AG09319 (cell line): ENCODE data around the gene SPON1.

Source experiments
- DNase-seq: peaks from one replicate; pipeline ENCODE4 v3.0.0-alpha.2; 2010; ENCODE audit warnings: low read depth; ENCODE audit errors: extremely low read depth
- TF ChIP-seq, protein P1 (sequence below): IDR thresholded peaks from 2 replicates; pipeline ENCODE4 v1.5.1; 2011; ENCODE audit warnings: low read depth, mild to moderate bottlenecking, inconsistent platforms, low read length, moderate library complexity

SPON1 gene

DNA sequence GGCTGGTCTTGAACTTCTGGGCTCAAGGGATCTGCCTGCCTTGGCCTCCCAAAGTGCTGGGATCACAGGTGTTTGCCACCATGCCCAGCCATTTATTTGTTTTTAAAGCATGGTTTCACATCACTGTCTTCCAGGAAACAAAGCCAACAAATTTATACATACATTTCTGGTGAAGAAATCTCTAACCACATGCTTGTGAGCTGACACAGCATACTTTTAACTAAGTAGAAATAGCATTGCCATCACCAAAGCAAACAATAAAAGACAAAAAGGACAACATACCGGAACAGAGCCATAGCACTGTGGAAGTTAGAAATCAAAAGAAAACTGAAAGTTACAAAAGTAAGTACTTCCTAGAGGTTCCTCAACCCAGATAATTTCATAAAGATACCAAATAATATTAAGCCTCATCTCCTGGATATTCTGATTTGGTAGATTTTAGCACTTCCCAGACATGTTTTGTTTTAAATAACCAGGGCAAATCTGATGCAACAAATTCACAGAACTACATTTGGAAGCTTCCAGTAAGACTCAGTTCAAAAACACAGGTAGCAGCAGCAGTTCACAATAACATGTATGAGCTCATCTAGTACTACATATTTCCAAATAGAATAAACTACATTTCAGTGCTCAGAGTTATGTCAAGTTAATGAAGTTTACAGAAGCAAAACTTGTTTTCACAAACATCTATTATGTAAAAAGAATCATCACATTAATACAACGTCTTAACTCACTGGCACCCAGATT lies 325.8 kb downstream of the SPON1 start:
- TF ChIP-seq, protein P1, sequence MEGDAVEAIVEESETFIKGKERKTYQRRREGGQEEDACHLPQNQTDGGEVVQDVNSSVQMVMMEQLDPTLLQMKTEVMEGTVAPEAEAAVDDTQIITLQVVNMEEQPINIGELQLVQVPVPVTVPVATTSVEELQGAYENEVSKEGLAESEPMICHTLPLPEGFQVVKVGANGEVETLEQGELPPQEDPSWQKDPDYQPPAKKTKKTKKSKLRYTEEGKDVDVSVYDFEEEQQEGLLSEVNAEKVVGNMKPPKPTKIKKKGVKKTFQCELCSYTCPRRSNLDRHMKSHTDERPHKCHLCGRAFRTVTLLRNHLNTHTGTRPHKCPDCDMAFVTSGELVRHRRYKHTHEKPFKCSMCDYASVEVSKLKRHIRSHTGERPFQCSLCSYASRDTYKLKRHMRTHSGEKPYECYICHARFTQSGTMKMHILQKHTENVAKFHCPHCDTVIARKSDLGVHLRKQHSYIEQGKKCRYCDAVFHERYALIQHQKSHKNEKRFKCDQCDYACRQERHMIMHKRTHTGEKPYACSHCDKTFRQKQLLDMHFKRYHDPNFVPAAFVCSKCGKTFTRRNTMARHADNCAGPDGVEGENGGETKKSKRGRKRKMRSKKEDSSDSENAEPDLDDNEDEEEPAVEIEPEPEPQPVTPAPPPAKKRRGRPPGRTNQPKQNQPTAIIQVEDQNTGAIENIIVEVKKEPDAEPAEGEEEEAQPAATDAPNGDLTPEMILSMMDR, result no peak
- DNase-seq, result no peak

DNA sequence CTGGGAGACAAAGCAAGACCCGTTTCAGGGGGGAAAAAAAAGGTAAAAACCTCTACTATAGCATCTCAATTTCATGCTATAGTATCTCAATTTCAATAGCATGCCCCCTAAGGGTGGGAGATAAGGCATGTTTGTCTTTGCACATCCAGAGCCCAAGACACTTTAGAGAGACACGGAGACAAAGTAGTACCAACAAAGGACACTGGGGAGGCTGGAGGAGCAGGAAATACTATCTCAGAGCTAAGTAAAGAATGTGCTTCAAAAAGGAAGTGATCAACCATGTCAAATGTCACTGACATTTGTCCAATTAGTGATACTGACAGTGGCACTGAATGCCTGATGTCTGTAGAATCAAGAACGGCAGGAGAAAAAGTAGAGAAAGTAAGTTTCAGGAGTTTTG lies 327.9 kb downstream of the SPON1 start:
- no peak for DNase-seq
- TF ChIP-seq, protein P1, result no peak

DNA sequence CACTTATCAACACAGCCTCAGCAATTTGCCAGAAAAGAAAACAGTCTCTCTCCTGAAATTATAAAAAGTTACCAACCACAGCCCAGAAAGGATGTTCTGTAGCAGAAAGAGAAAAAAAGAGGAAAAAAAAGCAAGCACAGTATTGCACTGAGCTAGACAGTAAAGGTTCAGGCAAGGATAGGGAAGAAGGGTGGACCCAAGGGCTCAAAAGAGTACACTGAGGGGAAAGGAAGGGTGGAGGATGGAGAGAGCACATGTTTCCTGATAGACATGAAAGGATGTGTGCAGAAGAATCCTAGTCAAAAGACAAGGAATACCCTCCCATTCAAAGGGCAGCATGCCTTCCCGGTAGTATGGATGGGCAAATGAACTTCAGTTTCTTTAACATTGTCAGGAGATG lies 337.4 kb downstream of the SPON1 start:
- no peak for DNase-seq

DNA sequence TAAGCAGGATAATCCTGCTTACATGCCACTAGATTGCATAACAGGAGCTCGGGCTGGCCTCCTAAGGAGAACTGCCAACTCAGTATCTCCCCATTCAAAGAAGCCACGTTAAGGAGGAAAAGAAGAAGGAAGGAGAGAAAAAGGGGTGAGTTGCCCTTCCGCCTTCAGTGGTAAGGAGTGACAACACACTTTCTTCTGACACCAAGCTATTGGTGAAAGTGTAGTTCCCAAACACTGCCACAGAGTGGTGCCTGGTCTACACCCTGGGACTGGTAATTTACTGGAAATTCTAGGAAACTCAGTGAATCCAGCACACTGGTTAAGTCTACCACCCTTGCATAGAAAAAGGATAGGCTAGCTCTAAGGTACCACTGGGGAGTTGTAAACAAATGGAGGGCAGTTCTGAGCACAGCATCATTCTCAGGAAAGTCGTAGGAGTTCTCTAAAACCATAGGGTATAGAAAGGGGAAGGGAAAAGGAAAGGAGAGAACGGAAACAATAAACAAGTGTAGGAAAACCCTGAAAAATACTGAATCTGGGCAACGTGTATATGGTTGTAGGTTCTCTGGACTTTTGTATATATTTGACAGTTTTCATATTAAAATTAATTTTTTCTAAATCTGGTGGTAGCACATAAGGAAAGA lies 338.3 kb downstream of the SPON1 start:
- TF ChIP-seq, protein P1, result peak; percentile 88
- DNase-seq, result no peak

More for the DNA sequence above, 337.4 kb downstream of the SPON1 start:
- TF ChIP-seq, protein P1, result no peak

DNA sequence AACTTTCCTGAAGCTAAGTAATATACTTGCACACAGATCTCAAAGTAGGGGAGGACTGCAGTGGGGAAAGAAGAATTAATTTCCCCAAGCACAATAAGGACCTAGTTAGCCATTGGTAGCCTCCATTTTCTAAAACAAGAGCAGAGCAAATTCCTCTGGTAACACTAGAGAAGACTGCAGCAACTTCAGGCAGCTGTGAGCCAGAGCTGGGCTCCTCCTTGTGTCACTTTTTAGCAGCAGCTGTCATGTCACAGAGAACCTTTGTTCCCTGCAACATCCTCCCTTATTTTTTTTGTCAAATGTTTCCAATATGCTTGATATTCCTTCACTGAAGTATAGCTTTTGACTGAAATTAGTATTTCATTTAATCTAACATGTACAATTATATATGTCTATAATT lies 342.1 kb downstream of the SPON1 start:
- TF ChIP-seq, protein P1, result no peak
- no peak for DNase-seq

DNA sequence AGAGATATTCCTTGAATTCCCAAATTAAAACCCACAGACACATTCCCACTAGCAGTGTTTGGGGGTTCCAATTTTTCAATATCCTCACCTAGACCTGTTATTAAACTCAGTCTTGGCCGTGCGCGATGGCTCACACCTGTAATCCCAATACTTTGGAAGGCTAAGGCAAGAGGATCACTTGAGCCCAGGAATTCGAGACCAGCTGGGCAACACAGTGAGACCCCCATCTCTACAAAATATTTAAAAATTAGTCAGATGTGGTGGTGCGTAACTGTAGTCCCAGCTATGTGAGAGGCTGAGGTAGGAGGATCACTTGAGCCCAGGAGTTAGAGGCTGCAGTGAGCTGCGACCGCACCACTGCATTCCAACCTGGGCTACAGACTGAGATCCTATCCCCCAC lies 343.1 kb downstream of the SPON1 start:
- DNase-seq, result no peak
- TF ChIP-seq, protein P1, result no peak

DNA sequence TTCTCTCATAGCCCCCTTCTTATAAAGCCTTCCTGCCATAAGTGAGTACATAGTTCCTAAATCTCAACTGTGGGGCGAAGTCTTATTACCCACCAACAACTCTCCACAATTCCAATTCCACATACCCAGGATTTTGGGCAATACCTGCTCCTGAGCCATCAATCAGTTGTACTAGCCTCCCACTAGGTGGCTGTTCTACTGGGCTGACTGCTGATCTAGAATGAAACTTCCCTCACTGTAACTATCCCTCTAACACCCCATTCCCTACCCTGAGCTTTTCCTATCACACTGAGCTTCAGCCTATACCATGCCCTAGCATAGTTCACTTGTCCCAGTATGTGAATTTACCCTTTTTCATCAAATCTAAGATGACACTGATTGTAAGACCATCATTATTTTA lies 344.0 kb downstream of the SPON1 start:
- TF ChIP-seq, protein P1, result no peak
- no peak for DNase-seq
